Midbrain (tissue), 1 donor: ENCODE measurements around the gene LDLRAD1.
"Not testable (repeated sequence)": the region's sequence is repeated elsewhere in the genome, so short reads cannot be mapped to it uniquely, and the experiment has no call there.

Source experiments
- DNase-seq: peaks from one replicate; lab custom pipeline; 2025; lab: John Stamatoyannopoulos, UW

Gene LDLRAD1

DNA sequence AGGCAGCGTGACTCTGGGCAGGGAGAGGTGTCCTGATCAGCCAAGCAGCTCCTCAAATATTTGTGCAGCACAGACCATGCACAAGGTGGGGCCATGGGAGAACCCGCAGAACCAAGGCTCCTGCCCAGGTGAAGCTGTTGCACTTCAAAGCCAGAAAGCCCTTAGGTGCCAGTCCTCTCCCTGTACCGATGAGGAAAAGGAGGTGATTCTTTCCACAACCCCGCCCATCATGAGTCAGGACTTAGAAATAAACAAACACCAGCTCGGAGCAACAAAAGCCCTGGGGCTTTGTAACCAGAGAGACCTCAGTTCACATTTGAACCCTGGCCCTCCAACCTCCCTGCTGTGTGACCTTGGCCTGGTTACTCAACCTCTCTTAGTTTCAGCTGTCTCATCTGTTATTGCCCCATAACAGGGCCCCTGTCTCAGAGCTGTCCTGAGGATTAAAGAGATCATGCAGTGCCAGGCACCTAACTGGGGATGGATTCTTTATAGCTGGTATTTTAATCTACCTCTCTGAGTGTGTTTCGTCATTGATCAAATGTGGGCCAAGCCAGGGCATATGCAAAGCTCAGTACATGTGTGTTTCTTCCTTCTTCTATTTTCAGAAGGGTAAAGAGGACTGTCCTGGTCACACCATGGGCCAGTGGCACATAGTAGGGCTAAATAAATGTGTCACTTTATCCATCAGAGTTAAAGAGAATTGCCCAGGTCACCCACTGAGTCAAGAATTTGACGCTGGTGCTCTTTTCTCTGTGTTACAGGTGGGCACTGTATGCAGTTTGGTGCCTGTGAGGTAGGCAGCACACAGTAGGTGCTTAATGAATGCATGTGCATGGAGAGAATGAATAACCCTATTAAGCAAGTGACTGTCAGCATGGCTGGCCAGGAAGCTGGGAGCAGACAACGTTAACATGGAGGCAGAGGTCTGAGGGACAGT, 1.4 kb downstream of the LDLRAD1 start:
- DNase-seq, result no peak

DNA sequence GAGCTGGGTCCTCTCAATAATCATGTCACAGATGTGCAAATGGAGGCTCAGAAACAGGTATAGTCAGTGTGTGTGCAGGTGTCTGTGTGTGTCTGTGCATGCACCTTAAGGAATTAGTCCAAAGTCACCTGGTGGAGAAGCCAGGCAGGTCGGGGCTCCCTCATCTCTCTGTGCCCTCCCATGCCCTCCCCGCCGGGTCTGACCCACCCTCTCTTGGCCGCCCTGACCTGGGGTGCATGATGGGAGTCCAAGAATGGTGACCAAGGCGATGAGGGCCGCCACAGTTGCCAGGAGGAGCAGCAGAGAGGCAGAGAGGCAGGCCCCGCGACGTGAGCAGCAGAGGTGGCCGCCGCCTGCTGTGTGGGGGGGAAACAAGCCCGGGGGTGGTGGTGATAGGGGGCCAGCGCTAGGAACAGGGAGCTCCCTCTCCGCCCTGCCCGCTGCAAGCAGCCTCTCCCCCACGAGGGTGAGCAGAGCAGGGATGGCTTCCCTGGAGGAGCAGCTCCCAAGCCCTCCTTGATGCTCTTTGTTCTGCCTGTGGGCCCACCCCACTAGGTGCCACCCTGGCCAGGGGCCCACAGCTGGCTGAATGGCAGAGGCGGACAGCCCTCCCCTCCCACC, 3.9 kb downstream of the LDLRAD1 start:
- no peak for DNase-seq

GRCh38 chr1:54013393-54014008, 4.5 kb downstream of the LDLRAD1 start:
- no peak for DNase-seq

DNA sequence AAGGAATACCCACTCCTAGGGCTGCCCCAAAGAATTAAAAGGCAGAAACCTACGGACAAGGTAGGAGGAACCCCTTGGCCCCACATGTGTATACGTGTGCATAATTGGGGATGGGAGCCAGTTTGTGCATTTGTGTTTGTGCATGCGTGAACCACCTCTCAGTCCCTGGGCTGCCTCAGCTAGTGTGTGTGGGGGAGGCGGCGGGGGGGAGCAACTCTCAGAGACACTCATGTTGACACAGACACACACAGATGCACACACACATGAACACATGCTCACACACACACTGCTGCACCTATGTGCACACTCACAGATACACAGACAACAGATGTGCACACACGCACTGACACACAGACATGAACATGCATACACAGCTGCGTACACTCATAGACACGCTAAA, 5.1 kb downstream of the LDLRAD1 start:
- no peak for DNase-seq

DNA sequence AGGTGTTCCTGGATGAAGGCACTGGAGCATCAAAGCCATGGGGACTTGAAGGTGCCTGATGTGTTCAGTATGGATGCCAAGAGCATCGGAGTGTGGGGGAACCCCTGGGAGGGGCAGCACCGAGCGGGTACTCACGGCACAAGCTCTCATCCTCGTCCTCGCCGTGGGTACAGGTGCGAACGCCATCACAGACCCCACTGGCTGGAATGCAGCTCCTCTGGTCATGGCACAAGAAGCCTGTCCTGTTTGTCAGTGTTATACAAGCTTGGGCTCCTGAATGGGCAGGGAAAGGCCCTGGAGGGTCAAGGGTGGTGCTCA, 6.0 kb downstream of the LDLRAD1 start:
- DNase-seq, result no peak

DNA sequence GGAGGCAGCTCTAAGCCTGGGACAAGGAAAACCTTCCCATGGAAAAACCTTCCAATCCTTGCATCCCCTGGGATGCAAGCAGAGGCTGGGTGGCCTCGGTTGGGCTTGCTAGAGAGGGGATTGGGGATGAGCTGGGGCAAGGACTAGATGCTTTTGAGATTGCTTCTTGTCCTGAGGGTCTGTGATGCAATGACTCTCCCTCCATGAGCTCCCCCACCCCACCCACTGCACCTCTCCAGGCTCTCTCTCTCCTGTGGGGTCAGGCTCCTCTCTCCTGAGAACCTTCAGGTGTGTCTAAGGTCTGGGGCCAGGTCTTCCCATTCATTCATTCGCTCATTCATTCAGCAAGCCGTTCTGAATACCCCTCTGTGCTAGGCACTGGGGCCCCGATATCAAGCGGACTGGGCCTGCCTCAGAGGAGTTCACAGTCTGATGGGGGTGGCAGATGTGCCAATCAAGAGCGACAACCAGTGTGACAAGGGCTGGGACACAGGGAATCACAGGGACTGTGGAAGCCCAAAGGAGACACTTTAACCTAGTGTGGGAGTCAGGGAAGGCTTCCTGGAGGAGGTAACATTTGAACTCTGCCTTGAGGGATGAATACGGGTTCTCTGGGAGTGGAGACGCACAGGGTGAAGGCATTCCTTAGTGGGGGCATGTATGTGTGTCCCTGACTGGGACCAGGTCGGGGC, 6.5 kb downstream of the LDLRAD1 start:
- DNase-seq, result no peak

DNA sequence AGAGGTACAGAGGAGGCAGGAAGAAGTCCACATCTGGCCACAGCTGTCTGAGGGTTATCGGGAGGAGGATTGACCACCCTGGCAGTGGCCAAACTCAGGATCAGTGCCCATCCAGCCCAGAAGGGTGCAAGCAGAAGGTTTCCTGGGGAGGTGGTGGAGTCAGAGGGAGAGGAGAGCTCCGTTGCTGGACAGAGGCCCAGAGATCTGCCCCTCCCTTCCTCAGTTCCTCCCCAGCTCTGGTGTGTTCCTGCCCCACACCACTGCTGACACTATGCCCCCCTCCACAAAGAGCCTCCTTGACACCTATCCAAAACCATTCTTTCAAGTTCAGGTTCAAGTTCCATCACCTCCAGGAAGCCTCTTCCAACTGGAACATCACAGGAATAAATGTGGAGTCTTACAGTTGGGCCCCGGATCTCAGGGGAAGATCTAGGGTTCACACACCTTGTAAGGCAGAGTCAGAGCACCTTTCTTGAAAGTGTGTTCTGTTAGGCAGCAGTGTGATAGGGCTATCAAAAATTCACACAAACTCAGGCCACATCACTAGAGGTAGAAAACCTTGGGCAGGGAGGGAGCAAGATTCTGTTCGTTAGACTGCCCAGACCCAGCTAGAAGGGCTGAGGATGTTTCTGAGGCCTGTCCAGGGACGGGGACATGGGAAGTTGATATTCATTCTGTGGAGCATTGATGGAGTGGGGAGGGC, 7.4 kb downstream of the LDLRAD1 start:
- no peak for DNase-seq

GRCh38 chr1:54009406-54009805, 8.6 kb downstream of the LDLRAD1 start:
- no peak for DNase-seq

GRCh38 chr1:54008876-54009275, 9.1 kb downstream of the LDLRAD1 start:
- no peak for DNase-seq

- DNase-seq, result no peak
Measured at GRCh38 chr1:54007613-54008012, 10.4 kb downstream of the LDLRAD1 start.

DNA sequence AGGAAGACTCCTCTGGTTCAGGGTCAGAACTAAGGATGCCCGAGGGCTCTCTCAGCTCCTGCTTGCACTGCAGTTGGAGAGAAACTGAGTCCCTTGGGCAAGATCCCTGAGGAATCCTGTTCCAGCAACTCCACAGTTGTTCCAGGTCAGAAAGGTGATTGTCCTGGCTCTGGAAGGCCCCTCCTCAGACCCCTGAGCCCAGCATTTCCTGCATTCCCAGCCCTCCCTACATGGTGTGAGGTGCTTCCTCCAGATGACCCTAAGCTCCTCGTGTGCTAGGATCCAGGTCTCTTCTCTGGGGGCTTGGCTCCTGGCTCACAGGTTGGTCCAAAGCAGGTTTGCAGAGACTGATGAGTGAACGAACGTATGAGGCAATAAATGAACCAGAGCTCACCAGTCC, 11.5 kb downstream of the LDLRAD1 start:
- no peak for DNase-seq

- no peak for DNase-seq
Measured at GRCh38 chr1:54004481-54005049, 13.4 kb downstream of the LDLRAD1 start.

DNA sequence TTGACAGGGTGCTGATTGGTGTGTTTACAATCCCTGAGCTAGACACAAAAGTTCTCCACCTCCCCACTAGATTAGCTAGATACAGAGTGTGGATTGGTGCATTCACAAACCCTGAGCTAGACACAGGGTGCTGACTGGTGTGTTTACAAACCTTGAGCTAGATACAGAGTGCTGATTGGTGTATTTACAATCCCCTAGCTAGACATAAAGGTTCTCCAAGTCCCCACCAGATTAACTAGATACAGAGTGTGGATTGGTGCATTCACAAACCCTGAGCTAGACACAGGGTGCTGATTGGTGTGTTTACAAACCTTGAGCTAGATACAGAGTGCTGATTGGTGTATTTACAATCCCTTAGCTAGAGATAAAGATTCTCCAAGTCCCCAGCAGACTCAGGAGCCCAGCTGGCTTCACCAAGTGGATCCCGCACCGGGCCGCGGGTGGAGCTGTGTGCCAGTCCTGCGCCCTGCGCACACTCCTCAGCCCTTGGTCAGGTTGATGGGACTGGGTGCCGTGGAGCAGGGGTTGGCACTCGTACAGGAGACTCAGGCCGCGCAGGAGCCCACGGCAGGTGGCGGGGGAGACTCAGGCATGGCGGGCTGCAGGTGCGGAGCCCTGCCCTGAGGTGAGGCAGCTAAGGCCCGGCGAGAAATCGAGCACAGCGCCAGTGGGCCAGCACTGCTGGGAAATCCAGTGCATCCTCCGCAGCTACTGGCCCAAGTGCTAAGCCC, 14.1 kb downstream of the LDLRAD1 start:
- DNase-seq, result not testable (repeated sequence)

DNA sequence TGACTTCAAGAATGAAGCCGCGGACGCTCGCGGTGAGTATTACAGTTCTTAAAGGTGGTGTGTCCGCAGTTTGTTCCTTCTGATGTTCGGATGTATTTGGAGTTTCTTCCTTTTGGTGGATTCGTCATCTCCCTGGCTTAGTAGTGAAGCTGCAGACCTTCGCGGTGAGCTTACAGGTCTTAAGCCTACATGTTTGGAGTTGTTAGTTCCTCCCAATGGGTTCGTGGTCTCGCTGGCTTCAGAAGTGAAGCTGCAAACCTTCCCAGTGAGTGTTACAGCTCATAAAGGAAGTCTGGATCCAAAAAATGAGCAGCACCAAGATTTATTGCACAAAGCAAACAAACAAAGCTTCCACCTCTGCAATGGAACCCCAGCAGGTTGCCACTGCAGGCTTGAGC, 14.7 kb downstream of the LDLRAD1 start:
- no peak for DNase-seq

DNA sequence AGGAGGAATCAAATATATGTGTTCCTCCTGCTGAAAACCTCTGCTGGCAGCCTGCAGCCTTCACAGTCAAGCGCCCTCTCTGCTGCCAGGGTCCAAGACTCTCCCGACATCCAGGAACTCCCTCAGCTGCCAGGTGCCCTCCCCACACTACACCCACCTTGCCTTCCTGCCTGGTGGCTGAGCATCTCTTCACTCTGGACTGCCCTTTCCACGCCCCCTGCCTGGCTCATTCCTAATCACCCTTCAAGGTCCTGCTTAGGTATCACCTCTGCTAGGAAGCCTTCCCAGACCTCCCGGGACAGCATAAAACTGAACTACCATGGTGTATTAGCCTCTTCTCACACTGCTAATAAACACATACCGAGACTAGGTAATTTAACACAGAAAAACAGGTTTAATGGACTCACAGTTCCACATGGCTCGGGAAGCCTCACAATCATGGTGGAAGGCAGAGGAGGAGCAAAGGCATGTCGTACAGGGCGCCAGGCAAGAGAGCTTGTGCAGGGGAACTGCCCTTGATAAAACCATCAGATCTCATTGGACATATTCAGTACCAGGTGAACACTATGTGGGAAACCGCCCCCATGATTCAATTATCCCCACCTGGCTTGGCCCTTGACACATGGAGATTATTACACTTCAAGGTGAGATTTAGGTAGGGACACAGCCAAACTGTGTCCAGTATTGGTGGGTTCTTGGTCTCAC, 15.3 kb downstream of the LDLRAD1 start:
- no peak for DNase-seq

DNA sequence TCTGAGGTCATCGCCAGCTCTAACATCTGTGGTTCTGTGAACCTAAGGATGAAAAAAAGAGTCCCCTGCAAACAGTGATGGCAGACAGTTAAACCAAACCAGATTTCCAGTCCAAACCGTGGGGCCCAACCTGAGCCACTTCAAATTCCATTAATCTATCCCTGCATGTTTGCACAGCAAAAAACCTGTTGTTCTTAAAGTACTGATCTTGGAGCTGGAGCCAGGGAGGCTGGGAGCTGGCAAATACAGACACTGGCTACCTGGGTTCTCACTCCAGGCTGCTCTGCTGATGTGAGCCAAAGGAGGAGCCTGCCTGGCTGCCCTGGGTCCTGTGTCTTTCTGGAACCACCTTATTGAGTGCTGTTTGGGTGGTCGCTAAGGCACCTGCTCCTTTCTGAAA, 16.4 kb downstream of the LDLRAD1 start:
- DNase-seq, result no peak

GRCh38 chr1:53999920-54000319, 18.1 kb downstream of the LDLRAD1 start:
- DNase-seq, result no peak

DNA sequence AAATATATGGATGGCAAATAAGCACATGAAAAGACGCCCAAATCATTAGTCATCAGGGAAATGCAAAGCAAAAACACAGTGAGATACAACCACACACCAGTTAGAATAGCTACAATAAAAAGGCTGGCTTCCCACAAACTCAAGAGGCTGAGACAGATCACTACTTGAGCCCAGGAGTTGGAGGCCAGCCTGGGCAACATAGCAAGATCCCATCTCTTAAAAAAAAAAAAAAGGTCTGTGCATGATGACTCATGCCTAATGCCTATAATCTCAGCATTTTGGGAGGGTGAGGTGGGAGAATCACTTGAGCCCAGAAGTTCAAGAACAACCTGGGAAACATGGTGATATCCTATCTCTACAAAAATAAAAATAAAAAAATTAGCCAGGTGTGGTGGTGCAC, 19.8 kb downstream of the LDLRAD1 start:
- DNase-seq, result no peak

DNA sequence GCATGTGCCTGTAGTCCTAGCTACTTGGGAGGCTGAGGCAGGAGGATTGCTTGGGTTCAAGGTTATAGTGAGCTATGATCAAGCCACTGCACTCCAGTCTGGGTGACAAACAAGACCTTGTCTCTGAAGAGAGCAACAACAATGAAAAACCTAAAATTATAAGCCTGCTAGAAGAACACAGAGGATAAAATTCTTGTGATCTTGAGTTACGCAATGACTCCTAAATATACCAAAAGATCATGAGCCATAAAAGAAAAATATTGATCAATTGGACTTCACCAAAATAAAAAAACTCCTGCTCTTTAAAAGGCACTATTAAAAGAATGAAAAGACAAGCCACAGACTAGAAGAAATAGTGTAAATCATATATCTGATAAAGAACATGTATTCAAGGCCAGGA, 22.3 kb downstream of the LDLRAD1 start:
- DNase-seq, result no peak

DNA sequence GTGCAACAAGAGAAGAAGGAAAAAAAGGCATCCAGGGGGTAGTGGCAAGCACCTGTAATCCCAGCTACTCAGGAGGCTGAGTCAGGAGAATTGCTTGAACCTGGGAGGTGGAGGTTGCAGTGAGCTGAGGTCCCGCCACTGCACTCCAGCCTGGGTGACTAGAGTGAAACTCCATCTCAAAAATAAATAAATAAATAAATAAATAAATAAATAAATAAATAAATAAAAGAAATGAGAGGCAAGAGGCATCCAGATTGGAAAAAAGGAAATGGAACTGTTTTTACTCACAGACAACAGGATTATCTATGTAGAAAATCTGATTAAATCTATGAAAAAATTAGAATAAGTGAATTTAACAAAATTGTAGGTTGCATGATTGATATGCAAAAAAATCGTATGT, 23.5 kb downstream of the LDLRAD1 start:
- not testable (repeated sequence) for DNase-seq
